Lower lobe of right lung (tissue), 2 donors: ENCODE measurements around the gene CNRIP1. TPM values are rescaled to one million over a fixed set of nuclear protein-coding genes. Genes with fewer than 3 reads are reported as not detected.
A peak's percentile ranks its signal among the peaks of the same experiment; 100 is the strongest.

Experiments used
- ATAC-seq, 2 donors: fragments of 200-7000 bp; cut with Tn5 transposase; one replicate each; pipeline ENCODE4 v1.9.1; 2020 to 2022; ENCODE audit warnings: mild to moderate bottlenecking in 2 of 2, moderate library complexity in 2 of 2
- DNase-seq: peaks from one replicate; pipeline ENCODE4 v3.0.0-alpha.2; 2020
- H3K27ac ChIP-seq: fragments of 200-600 bp; one replicate; pipeline ENCODE4 v1.8.0; 2022
- H3K27me3 ChIP-seq: fragments of 200-600 bp; one replicate; pipeline ENCODE4 v1.8.0; 2022; ENCODE audit warnings: low read depth
- H3K36me3 ChIP-seq: fragments of 200-600 bp; one replicate; pipeline ENCODE4 v1.8.0; 2022; ENCODE audit warnings: mild to moderate bottlenecking
- H3K4me1 ChIP-seq: fragments of 200-600 bp; one replicate; pipeline ENCODE4 v1.8.0; 2022
- H3K4me3 ChIP-seq: fragments of 200-600 bp; one replicate; pipeline ENCODE4 v1.8.0; 2022; ENCODE audit warnings: mild to moderate bottlenecking
- H3K9me3 ChIP-seq: fragments of 200-600 bp; one replicate; pipeline ENCODE4 v1.8.0; 2022
- CTCF ChIP-seq: fragments of 200-600 bp; IDR thresholded peaks from one replicate; pipeline ENCODE4 v1.8.0; 2022; ENCODE audit warnings: antibody characterized with exemption, mild to moderate bottlenecking
- intact Hi-C: fragments of 100-400 bp; cut with DNase I; formaldehyde crosslinking; loops from one replicate; pipeline ENCODE4 v1.11.0; 2022
- total RNA-seq: library from RNA; stranded (reverse); fragmentation: NEBNext Ultra II Directional; extraction: Animal tissue kit (Norgen Biotek cat#: 25700); gene quantifications from one replicate; pipeline ENCODE4 v1.2.1, GENCODE V29; 2021
- donor health status: DM: no; HTN: yes; CAD: no; lungs with severe emphysema.

CNRIP1 gene
- total RNA-seq, 1 donor from 2014 or later = 20.8 TPM

GRCh38 chr2:68283419-68283812 is 36.3 kb downstream of the CNRIP1 start:
- Histone ChIP-seq H3K36me3 (no peaks in the 10 kb centered on the region), H3K27ac (no peak overlapping the region), H3K9me3 (no peaks in the 10 kb centered on the region), H3K4me3 (no peak overlapping the region), H3K4me1 (peaks cover 21% of the 10 kb centered on the region), H3K27me3 (no peaks in the 10 kb centered on the region)
- no peak for DNase-seq
- ATAC-seq = no peak
- intact Hi-C loops = no loop called here
- no peak for TF ChIP-seq CTCF

- peaks cover 16% of the 10 kb centered on the region for H3K4me1 ChIP-seq
- ATAC-seq (peak; percentile 69 to 76), DNase-seq (no peak)
- no peaks in the 10 kb centered on the region for H3K36me3 ChIP-seq
- no peaks in the 10 kb centered on the region for H3K9me3 ChIP-seq
- no peak overlapping the region for H3K27ac ChIP-seq
- no peak overlapping the region for H3K4me3 ChIP-seq
- peak; percentile 75 for TF ChIP-seq CTCF
- no peaks in the 10 kb centered on the region for H3K27me3 ChIP-seq
- intact Hi-C loops = no loop called here
Measured at GRCh38 chr2:68282811-68283418, 36.8 kb downstream of the CNRIP1 start.

GRCh38 chr2:68280796-68281195 is 39.0 kb downstream of the CNRIP1 start:
- H3K9me3 ChIP-seq = no peaks in the 10 kb centered on the region
- no peak for TF ChIP-seq CTCF
- intact Hi-C loops = no loop called here
- H3K4me3 ChIP-seq = no peak overlapping the region
- H3K27me3 ChIP-seq = no peaks in the 10 kb centered on the region
- DNase-seq (no peak), ATAC-seq (no peak)
- peaks cover 9% of the 10 kb centered on the region for H3K4me1 ChIP-seq
- H3K27ac ChIP-seq = no peak overlapping the region
- no peaks in the 10 kb centered on the region for H3K36me3 ChIP-seq

- Histone ChIP-seq H3K4me1 (peaks cover 9% of the 10 kb centered on the region), H3K4me3 (no peak overlapping the region), H3K9me3 (no peaks in the 10 kb centered on the region), H3K27ac (no peak overlapping the region), H3K27me3 (no peaks in the 10 kb centered on the region), H3K36me3 (no peaks in the 10 kb centered on the region)
- TF ChIP-seq CTCF = no peak
- no peak for ATAC-seq
- intact Hi-C loops = no loop called here
- DNase-seq = no peak
Measured at GRCh38 chr2:68280348-68280747, 39.4 kb downstream of the CNRIP1 start.

GRCh38 chr2:68279691-68280090 is 40.1 kb downstream of the CNRIP1 start:
- H3K27ac ChIP-seq = no peak overlapping the region
- TF ChIP-seq CTCF = no peak
- H3K27me3 ChIP-seq = no peaks in the 10 kb centered on the region
- H3K36me3 ChIP-seq = no peaks in the 10 kb centered on the region
- DNase-seq = no peak
- peaks cover 5% of the 10 kb centered on the region for H3K4me1 ChIP-seq
- H3K4me3 ChIP-seq = no peak overlapping the region
- ATAC-seq = peak; percentile 49 to 85
- H3K9me3 ChIP-seq = no peaks in the 10 kb centered on the region
- intact Hi-C loops = no loop called here
